NOMO-1 treated with dmso at 0.1 percent for 144 hours (cell line): ENCODE results near the gene GNE.
"Not testable (repeated sequence)": the region's sequence is repeated elsewhere in the genome, so short reads cannot be mapped to it uniquely, and the experiment has no call there.

Experiments
- DNase-seq: peaks from one replicate; lab custom pipeline; 2025; ENCODE audit not compliant: unreplicated experiment; lab: John Stamatoyannopoulos, UW

Gene GNE

DNA sequence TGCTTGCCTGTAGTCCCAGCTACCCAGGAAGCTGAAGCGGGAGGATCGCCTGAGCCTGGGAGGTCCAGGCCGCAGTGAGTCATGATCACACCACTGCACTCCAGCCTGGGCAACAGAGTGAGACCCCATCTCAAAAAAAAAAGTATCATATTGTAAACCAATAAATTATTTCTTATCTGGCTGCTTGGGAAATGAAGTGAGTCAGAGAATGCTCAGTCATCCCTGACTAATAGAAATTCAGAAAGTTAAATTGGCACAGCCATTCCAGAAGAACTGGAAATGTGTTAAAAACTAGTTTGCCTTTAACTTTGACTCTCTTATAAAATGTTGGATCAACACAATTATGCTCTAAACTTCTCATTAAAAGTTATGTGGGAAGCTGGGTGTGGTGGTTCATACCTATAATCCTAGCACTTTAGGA, 9.8 kb upstream of the GNE start:
- DNase-seq = no peak

DNA sequence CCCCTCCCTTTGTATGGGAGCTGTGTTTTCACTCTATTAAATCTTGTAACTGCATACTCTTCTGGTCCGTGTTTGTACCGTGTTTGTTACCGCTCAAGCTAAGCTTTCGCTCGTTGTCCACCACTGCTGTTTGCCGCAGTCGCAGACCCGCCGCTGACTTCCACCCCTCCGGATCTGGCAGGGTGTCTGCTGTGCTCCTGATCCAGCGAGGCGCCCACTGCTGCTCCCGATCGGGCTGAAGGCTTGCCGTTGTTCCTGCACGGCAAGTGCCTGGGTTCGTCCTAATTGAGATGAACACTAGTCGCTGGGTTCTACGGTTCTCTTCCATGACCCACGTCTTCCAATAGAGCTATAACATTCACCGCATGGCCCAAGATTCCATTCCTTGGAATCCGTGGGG, 6.6 kb upstream of the GNE start:
- no peak for DNase-seq

DNA sequence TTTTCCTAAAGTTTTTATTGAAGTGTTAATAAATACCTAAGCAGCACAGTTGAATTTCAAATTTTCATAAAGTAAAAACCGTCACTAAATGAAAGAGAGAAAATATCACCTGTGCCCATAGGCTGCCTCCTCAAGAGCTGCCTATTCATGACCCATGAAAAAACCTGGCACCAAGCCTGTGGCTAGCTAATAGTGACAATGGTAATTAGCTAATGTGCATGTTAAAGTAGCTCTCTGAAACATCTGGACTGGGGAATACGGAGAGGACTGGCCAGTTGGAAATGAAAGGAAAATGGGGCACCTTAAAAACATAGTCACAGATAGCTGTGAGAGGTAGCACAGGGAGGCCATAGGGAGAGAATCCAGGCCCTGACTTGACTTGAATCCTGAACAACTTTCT, 5.4 kb upstream of the GNE start:
- no peak for DNase-seq

DNA sequence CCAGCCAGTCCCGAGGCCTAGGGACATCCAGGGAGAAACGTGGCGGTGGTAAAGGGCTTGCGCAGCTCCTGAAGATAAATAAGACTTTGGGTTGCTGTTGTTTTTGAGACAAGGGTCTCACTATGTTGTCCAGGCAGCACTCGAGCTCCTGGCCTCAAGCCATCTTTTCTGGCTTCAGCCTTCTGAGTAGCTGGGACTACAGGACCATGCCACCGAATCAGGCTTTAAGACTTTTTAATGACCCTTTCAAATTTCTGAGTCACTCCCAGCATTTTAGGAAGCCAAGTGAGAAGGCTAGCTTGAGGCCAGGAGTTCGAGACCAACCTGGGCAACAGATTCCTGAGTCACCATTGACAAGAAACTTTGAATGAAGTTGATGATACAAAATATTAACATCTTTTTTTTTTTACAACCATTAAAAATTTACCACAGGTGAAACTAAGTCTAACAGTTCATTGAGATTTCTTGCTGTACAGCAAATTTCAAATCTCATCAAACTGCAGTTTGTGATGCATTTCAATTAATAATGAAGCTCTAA, 817 bp upstream of the GNE start:
- DNase-seq = no peak

DNA sequence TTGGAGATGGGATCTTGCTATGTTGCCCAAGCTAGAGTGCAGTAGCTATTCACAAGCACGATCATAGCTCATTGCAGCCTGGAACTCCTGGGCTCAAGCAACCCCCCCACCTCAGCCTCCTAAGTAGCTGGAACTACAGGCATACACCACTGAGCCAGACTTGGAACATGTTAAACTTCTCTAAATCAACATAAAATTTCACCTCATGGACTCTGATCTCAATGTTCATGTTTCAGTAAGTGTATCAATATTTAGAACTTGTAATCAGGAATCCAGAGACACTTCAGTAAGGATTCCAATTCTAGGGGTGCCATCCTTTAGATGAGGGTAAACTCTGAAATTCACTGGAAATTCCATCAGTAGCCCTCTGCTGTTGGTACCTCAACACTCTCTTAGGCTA, 6.8 kb downstream of the GNE start:
- DNase-seq = no peak

DNA sequence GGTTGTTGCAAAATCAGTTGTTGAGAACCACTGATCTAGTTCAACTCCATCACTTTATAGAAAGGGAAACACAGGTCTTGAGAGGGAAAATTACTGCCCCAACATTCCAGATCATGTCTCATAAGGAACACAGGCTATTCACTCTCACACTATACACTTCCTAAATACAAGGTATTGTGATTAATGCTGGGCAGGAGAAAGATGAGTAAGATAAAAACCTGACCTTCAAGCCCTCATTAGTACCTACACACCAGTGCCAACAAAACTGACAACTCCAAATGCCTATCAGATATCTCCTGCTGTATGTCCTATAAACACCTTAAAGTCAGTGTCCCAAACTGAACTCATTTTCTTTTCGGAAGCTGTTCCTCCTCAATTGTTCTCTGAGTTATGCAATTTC, 8.2 kb downstream of the GNE start:
- DNase-seq = no peak

DNA sequence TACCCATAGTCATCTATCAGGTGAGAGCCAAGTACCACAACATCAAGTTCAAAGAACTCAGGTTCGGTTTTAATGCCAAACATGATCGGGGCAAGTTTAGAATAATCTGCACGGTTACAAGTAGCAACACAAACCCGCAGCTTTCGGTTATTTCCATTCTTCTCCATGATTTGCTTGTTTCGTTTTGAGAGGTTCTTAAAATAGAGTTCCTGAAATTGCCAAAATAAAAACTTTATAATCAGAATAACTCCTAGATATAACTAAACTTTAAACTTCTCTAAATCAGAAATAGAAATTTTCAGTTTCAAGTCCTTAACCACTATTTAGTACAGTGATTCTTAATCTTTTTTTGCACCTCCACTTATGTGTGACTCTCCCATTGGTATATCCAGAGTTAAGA, 9.1 kb downstream of the GNE start:
- no peak for DNase-seq

DNA sequence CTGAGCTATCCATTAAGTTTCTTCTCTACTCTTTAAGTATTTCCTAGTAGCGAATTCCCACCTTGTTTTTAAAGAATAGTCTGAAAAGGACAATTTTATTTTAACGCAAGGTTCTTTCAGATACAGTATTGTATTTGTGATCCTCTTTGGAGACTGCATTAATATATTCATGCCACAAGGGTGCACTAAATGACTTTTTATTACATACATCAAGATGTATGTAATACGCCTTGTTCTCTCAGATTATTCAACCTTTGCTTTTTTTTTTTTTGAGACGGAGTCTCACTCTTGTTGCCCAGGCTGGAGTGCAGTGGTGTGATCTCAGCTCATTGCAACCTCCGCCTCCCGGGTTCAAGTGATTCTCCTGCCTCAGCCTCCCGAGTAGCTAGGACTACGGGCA, 10.2 kb downstream of the GNE start:
- DNase-seq = not testable (repeated sequence)

DNA sequence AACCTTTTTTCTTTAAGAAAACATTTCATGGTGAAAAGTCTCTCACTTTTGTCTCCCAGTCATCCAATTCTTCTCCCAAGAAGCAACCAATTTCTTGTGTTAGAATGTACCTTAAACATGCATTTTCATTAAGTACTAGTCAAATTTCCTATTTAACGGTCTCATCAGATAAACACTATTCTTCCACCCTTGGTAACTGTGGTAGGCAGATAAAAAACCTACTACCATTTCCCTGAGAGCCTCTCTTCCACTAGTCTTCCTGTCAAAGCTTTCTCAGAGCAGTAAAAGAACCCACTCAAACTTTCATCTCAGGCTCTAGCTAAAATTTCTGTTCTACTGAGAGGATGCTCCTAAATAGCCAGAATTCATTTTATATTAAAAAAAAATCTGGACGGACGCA, 10.9 kb downstream of the GNE start:
- DNase-seq = no peak

DNA sequence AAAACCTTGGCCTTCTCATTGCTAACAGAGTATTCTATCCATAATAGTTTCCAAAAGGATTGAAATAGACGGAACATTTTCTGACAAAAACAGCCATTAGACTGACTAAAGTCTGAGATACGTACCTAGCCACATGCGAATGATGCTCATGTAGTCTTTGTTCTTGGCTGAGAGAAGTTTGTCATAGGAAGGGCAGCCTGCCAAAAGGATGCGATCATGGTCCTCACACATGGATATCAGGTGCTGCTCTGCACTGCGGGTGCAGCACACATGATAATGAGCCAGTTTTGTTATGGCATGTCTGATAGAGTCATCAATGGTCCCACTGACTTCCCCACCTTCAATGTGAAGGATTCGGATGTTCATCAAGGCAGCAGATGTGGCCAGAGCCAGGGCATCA, 12.3 kb downstream of the GNE start:
- no peak for DNase-seq

DNA sequence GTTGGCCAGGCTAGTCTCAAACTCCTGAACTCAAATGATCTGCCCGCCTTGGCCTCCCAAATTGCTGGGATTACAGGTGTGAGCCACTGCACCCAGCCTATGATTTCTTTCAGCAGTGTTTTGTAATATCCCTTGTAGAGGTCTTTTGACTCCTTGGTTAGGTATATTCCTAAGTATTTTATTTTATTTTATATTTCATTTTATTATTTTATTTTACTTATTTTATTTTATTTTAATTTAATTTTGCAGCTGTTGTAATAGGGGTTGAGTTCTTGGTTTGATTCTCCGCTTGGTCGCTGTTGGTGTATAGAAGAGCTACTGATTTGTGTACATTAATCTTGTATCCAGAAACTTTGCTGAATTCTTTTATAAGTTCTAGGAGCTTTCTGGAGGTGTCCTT, 18.6 kb downstream of the GNE start:
- DNase-seq = not testable (repeated sequence)

DNA sequence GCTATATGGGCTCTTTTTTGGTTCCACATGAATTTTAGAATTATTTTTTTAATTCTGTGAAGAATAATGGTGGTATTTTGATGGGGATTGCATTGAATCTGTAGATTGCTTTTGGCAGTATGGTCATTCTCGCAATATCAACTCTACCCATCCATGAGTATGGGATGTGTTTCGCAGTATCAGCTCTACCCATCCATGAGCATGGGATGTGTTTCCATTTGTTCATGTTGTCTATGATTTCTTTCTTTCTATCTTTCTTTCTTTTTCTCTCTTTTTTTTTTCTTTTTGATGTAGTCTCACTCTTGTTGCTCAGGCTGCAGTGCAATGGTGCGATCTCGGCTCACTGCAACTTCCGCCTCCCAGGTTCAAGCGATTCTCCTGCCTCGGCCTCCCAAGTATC, 19.0 kb downstream of the GNE start:
- DNase-seq = not testable (repeated sequence)

DNA sequence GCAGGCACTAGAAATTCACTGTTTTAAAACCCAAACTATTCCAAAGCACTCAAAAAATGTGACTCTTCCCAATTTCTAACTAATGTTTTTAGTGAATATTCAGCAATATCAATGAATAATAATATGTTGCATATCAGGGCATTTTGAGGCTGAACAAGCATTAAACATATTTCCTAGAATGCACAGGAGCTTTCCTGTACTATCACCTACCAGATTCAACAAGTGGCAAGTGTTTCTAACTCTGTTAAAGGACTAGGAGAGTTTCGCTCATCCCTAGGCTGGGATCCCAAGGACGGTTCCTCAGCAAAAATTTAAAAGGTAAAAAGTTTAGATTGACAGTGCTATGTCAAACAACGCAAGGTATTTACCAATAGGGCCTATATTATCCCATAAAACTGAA, 21.0 kb downstream of the GNE start:
- DNase-seq = no peak

DNA sequence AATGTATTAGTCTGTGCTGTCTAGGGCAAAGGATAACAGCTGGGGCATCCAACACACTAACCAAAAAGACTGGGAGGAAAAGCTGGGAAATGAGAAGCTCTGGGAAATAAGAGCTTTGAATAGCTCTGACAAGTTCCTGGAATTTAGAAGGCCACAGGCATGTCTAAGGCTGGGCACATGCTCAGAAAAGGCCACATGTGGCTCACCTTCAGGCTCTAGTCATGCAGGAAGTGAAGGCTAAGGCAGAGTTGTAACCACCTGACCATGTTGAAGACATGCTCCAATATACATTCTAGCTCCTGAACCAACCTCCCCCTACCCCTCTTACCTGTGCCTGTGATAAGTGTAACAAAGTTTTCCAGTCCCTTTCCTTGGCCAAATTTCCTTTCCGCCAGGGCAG, 35.8 kb downstream of the GNE start:
- DNase-seq = no peak

DNA sequence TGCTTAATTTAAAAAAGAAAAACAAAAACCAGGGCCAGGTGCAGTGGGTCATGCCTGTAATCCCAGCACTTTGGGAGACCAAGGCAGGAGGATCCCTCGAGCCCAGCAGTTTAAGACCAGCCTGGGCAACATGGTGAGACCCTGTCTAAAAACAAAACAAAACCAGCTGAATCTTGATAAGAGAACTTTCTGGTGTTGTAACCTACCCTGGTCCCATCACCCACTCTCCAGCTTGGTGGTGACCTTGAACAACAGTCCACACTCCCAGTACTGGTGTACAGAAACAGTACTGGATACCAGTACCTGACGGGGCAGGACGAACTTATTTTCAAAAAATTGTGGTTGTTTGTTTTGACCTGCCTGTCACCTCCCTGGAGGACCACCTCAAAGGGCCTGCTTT, 36.6 kb downstream of the GNE start:
- no peak for DNase-seq

DNA sequence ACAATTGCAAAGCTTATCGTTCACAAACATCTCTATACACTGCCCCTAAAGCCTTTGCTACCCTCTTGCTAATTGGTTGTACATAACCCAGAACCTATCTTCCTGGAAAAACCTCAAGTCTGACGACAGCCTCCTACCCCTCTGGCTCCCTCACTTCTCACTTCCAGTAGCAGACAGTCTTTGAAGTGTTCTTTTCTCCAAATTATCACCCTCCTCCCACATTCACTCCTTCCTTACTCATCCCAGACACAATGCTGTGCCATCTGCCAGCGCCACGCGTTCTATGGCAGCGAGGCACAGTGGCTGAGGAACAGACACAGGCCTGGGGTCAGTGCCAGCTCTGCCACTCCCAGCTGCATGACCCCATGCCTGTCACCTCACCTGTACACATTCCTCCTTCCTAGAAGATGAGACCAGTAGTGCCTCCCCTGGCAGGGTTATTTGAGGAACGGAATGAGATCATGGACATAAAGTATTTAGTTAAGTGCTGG, 39.8 kb downstream of the GNE start:
- no peak for DNase-seq

DNA sequence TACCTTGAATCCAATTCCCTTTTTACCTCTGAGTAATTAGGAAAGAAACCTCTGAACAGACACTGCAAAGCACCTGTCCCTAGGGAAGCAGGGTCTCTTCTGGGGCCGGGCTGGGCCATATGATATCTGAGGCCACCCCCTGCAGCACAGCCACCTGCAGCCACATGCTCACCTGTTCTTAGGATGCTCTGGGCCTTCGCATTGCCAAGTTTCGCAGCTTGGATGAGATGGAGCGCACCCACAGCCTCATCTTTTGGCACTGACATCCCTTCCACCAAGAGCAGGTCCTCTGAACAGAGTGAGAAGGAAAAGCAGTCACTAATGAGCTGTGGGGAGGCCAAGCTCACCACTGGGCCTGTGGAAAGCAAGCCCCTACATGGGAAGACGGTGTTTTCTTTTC, 40.2 kb downstream of the GNE start:
- DNase-seq = no peak

DNA sequence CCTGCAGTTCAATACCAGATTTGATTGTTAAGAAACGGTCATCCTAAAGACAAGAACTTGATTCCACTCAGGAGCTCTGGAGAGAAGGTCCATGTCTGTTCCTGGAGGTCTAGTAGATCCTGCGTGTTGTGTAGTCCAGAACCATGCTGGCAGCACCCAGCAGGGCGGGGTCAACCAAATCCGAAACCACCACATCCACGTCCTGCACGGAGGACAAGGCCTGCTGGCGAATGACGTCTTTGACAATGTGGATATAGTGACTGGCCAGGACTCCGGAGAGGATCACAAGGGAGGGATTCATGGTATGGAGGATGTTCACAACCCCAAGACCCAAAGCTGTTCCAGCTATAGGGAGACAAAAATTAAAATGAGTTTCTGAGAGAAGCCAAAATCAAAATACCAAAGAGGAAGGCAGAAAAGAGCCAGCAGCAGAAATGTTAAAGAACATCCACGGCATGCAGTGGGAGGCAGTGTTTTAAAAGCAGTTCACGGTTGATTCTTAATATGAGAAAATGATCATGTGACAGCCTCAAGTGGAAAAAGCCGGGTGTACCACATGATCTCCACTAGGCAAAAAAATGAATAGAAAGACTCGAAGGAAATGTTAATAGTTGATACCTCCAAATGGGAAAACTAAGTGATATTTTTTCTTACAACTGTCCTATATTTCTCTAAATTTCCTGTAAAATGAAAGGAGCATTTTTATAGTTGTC, 40.8 kb downstream of the GNE start:
- DNase-seq = no peak

DNA sequence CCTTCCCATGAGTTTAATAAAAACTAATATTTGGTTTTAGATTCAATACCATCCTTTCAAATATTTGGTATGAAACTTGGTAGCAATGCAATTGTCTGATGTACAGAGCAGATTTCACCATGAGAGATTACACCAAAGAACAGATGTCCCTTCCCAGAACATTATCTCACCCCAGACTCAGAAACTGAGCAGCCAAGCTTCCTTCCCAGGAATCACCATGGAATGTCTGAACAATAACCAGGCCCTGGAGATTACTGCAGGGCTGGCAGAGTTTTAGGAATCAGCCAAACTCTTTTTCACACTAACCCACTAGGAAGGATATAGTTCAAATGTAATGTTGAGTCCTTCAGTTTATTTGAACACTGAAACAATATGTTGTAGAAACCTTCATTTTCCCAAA, 43.7 kb downstream of the GNE start:
- DNase-seq = no peak

DNA sequence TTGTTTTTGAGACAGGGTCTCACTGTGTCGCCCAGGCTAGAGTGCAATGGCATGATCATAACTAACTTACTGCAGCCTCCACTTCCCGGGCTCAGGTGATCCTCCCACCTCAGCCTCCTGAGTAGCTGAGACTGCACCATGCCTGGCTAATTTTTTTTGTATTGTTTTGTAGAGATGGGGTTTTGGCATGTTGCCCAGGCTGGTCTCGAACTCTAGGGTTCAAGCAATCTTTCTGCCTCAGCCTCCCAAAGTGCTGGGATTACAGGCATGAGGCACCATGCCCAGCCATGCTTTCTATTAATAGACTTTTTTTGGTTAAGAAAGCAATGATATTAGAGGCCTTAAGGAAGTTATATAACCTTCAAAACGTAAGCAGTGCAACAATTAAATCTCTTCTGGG, 44.3 kb downstream of the GNE start:
- no peak for DNase-seq

DNA sequence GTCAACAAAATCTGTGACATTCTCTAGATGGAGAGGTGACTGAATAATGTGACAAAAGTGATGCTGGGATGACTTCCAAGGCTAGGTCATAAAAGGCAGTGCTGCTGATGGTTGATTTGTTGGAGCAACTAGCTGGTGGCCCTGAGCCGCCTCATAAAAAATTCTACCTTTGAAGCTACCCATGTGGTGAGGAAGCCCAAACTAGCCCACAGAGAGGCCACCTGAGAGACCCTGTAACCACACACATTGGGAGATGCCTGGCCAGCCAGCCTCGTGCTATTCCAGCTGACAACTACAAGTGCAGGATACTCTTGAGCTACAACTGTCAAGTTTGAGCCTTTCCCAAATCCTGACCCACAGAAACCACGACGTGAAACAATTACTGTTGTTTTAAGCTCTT, 44.9 kb downstream of the GNE start:
- DNase-seq = no peak

DNA sequence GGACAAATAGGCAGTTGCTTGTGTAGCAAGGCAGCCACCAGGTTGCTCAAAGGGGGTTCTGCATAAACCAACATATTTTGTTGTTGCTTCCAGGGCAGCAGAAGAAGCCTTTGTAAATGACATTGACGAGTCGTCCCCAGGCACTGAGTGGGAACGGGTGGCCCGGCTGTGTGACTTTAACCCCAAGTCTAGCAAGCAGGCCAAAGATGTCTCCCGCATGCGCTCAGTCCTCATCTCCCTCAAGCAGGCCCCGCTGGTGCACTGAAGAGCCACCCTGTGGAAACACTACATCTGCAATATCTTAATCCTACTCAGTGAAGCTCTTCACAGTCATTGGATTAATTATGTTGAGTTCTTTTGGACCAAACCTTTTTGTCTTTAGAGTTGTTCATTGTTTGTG, 46.7 kb downstream of the GNE start:
- no peak for DNase-seq

DNA sequence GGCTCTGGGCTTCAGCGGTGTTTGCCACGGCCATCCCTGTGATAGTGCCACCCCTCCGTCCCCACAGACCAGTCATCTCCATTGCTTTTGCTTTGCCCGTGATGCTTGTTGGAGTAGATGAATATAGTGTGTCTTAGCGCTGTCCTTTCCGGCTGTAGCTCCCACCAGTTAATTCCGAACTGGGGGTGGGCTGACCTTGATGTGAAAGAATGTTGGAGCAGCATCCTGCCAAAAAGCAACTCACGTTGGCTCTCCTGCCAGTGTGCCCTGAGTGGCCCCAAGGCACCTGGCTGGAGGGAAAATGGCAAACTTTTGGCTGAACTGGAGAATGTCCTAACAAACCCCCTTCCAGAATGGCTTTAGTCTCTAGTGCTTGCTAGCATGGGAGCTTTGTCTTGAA, 47.5 kb downstream of the GNE start:
- DNase-seq = no peak
